ENCODE data around the gene FIGNL2. TPM values are rescaled to one million over a fixed set of nuclear protein-coding genes. Genes with fewer than 3 reads are reported as not detected.

The FIGNL2 gene
- total and polyA plus RNA-seq, 2 of the 4 experiments (the other 2 are of a cell fraction): under 0.01 to 0.12 TPM

DNA sequence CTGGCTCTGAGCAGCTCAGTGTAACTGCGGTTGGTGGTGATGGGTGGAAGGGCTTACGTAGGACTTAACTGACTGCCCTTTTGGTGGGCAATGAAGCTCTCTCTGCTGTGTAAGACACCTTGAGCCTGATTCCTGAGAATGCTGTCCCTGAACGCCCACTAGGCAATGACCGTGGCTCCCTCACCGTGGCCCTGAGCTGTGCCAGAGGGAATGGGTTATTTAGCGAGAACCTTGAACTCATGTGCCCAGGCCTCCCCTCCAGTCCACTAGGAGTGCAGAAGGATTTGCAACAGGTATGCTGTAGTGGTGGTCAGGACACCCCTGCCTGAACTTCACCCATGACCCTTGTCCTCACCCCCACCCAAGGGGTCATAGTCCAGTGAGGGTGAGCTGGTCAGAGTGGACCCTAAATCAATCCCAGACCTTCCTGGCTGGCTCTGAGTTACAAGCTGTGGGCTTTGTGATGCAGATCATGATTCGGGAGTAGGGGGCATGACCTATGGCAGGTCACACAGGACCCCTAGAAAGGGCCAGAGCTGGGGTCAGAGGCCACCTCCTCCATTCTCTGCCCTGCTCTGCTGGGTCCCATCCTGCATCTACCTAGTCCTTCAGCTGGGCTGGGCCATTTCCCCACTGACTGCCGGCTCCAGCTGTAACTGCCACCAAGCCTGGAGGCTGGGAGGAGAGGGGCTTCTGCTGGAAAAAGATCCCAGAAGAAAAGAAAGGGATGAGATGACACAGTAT, 24.9 kb upstream of the FIGNL2 start:
- no peak overlapping the region for H2BK120ac ChIP-seq (ENCODE audit: low read depth, low read length)
- in situ Hi-C loops (cut with MboI; ENCODE audit: low sequenced_read_pairs): loop anchor here (5.0 kb wide), 1 partner anchor 451 kb away; the partner anchor contains the start of gene SLC4A8
- no peak overlapping the region for H3K4me3 ChIP-seq (ENCODE audit: insufficient read depth, low read depth, low read length)
- no peak for DNase-seq
- no peak overlapping the region for H2BK15ac ChIP-seq (ENCODE audit: low read depth, low read length)
- H3K4ac ChIP-seq (ENCODE audit: low read depth, low read length): no peak overlapping the region
- intact Hi-C loops (cut with micrococcal nuclease): no loop called here
- no peaks in the 10 kb centered on the region for H3K36me3 ChIP-seq (ENCODE audit: control insufficient read depth, insufficient read depth, low read length)
- no peak overlapping the region for H4K5ac ChIP-seq (ENCODE audit: low read depth, low read length)
- no peak overlapping the region for H2AK9ac ChIP-seq (replicated peaks; ENCODE audit: low read depth, low read length, poor library complexity)
- H3K4me2 ChIP-seq (ENCODE audit: low read depth, low read length): no peak overlapping the region
- no peaks in the 10 kb centered on the region for H3K9me1 ChIP-seq (ENCODE audit: insufficient read depth, low read length)
- no peak overlapping the region for H4K91ac ChIP-seq (ENCODE audit: insufficient read depth, low read depth, low read length)
- WGBS, 2 experiments (ENCODE audit: extremely low coverage in 2 of 2, insufficient read length in 1 of 2): no CpG with 5 or more reads among the region's 8 CpGs
- ATAC-seq (ENCODE audit: low read depth): no peak
- no peak overlapping the region for H2AK5ac ChIP-seq (ENCODE audit: low read depth, low read length)
- H4K20me1 ChIP-seq (ENCODE audit: insufficient read depth, low read length): no peaks in the 10 kb centered on the region
- dilution Hi-C loops (cut with HindIII; ENCODE audit: low sequenced_read_pairs, unreplicated experiment): loop anchor here (25.0 kb wide), 1 partner anchor 89 kb away; the partner anchor contains the start of gene ACVR1B
- H2AFZ ChIP-seq (replicated peaks; ENCODE audit: low read length, poor library complexity): no peak overlapping the region
- no peak overlapping the region for H3K18ac ChIP-seq (ENCODE audit: low read depth, low read length)
- H3K79me1 ChIP-seq (ENCODE audit: low read depth in 1 of 2, low read length in 2 of 2): no peaks in the 10 kb centered on the region
- BruUV-seq (replicated peaks): no TSS peak
- H3K14ac ChIP-seq (replicated peaks; ENCODE audit: low read depth, low read length): no peak overlapping the region
- no peak overlapping the region for H3K9ac ChIP-seq (ENCODE audit: low read depth, low read length)
- no peak overlapping the region for H3K27ac ChIP-seq (ENCODE audit: insufficient read depth, low read length)
- ChIA-PET POLR2A (ENCODE audit: unreplicated experiment) (no interaction called here), CTCF (interaction anchor here (2.4 to 2.6 kb wide), 2 partner anchors 9 to 13 kb away, joined by 7 to 12 read pairs; no protein-coding TSS in a partner anchor)
- peaks cover 2% of the 10 kb centered on the region; the same call in 1 of the 2 replicates for H3K4me1 ChIP-seq (ENCODE audit: control insufficient read depth, insufficient read depth, low read length)
- no peak overlapping the region for H3K23ac ChIP-seq (ENCODE audit: low read depth, low read length)
- H2BK5ac ChIP-seq (ENCODE audit: low read depth, low read length, poor library complexity, severe bottlenecking): no peak overlapping the region
- H4K8ac ChIP-seq (ENCODE audit: low read depth in 2 of 2, low read length in 2 of 2): no peak overlapping the region
- no peaks in the 10 kb centered on the region for H3K9me3 ChIP-seq (ENCODE audit: control insufficient read depth, insufficient read depth, low read length)
- H3K56ac ChIP-seq (ENCODE audit: extremely low read depth, insufficient read depth, low read length): no peak overlapping the region
- peaks cover 33% of the 10 kb centered on the region for H3K27me3 ChIP-seq (ENCODE audit: control insufficient read depth, insufficient read depth, low read length)
- H2BK20ac ChIP-seq (ENCODE audit: low read depth, low read length): no peak overlapping the region
- TF ChIP-seq CEBPB (IDR thresholded peaks at IDR 0.05; ENCODE audit: low read depth, low read length) (no peak), NFE2L2 (IDR thresholded peaks at IDR 0.05; ENCODE audit: low read depth, low read length) (no peak), MAZ (IDR thresholded peaks at IDR 0.05; ENCODE audit: borderline replicate concordance, low read depth, low read length) (no peak), MAFK (IDR thresholded peaks at IDR 0.05; ENCODE audit: low read depth, low read length) (no peak), RAD21 (IDR thresholded peaks at IDR 0.05; ENCODE audit: low read length) (no peak), SMC3 (IDR thresholded peaks at IDR 0.05; ENCODE audit: low read depth, low read length) (no peak), BHLHE40 (IDR thresholded peaks at IDR 0.05; ENCODE audit: low read depth, low read length) (no peak), POLR2A (IDR thresholded peaks at IDR 0.05; ENCODE audit: low read depth, low read length) (no peak), RFX5 (IDR thresholded peaks at IDR 0.05; ENCODE audit: low read depth, low read length) (no peak), FOS (IDR thresholded peaks at IDR 0.05; ENCODE audit: low read depth, low read length) (no peak), CHD1 (IDR thresholded peaks at IDR 0.05; ENCODE audit: low read depth, low read length) (no peak), MXI1 (IDR thresholded peaks at IDR 0.05; ENCODE audit: borderline replicate concordance, low read depth, low read length) (no peak), RCOR1 (IDR thresholded peaks at IDR 0.05; ENCODE audit: insufficient replicate concordance, low read length) (no peak)
- TF ChIP-seq, protein P1, sequence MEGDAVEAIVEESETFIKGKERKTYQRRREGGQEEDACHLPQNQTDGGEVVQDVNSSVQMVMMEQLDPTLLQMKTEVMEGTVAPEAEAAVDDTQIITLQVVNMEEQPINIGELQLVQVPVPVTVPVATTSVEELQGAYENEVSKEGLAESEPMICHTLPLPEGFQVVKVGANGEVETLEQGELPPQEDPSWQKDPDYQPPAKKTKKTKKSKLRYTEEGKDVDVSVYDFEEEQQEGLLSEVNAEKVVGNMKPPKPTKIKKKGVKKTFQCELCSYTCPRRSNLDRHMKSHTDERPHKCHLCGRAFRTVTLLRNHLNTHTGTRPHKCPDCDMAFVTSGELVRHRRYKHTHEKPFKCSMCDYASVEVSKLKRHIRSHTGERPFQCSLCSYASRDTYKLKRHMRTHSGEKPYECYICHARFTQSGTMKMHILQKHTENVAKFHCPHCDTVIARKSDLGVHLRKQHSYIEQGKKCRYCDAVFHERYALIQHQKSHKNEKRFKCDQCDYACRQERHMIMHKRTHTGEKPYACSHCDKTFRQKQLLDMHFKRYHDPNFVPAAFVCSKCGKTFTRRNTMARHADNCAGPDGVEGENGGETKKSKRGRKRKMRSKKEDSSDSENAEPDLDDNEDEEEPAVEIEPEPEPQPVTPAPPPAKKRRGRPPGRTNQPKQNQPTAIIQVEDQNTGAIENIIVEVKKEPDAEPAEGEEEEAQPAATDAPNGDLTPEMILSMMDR (conservative IDR thresholded peaks at IDR 0.05; ENCODE audit: low read depth, low read length): no peak
- TF ChIP-seq, protein P2, sequence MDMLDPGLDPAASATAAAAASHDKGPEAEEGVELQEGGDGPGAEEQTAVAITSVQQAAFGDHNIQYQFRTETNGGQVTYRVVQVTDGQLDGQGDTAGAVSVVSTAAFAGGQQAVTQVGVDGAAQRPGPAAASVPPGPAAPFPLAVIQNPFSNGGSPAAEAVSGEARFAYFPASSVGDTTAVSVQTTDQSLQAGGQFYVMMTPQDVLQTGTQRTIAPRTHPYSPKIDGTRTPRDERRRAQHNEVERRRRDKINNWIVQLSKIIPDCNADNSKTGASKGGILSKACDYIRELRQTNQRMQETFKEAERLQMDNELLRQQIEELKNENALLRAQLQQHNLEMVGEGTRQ (IDR thresholded peaks at IDR 0.05; ENCODE audit: low read depth, low read length): no peak

All from IMR-90 (cell line).